CD4-positive, CD25-positive, alpha-beta regulatory T cell (primary cell): ENCODE results near the gene CAPN15. TPM values are rescaled to one million over a fixed set of nuclear protein-coding genes. Genes with fewer than 3 reads are reported as not detected.

Experiments used
- ATAC-seq, 2 donors: fragments of 150-1000 bp; cut with Tn5 transposase; one replicate each; pipeline ENCODE4 v1.10.0; 2021; ENCODE audit warnings: low read depth in 2 of 2, moderate number of reproducible peaks in 2 of 2, moderate library complexity in 1 of 2
- DNase-seq, 3 donors: peaks; one replicate each; pipeline versions ENCODE4 v3.0.0 to v3.0.0-alpha.2; 2012 to 2022; ENCODE audit warnings: mixed read lengths in 1 of 3
- H3K27ac ChIP-seq: one replicate; pipeline ENCODE4 v1.7.0; 2013; ENCODE audit warnings: mild to moderate bottlenecking, low read length; ENCODE audit not compliant: insufficient read depth, poor library complexity, severe bottlenecking
- H3K27me3 ChIP-seq: one replicate; pipeline ENCODE4 v1.7.0; 2013; ENCODE audit warnings: low read length; ENCODE audit not compliant: control insufficient read depth, insufficient read depth
- H3K36me3 ChIP-seq: one replicate; pipeline ENCODE4 v1.7.0; 2013; ENCODE audit warnings: mild to moderate bottlenecking, low read length, moderate library complexity; ENCODE audit not compliant: control insufficient read depth, insufficient read depth
- H3K4me1 ChIP-seq: 2 replicates; pipeline ENCODE4 v1.7.0; 2013; ENCODE audit warnings: mild to moderate bottlenecking, low read length; ENCODE audit not compliant: insufficient read depth, control insufficient read depth, poor library complexity, severe bottlenecking
- H3K4me3 ChIP-seq: one replicate; pipeline ENCODE4 v1.7.0; 2013; ENCODE audit warnings: low read depth, mild to moderate bottlenecking, low read length, moderate library complexity
- H3K9me3 ChIP-seq, 2 experiments: 1 replicate in 1 of 2; 2 replicates in 1 of 2; pipeline ENCODE4 v1.7.0; 2013; ENCODE audit warnings: low read length in 2 of 2, mild to moderate bottlenecking in 1 of 2, moderate library complexity in 1 of 2; ENCODE audit not compliant: control insufficient read depth in 2 of 2
- H3K27ac Mint-ChIP-seq, 3 donors: one replicate each; pipeline ENCODE4 v1.8.0; 2020 to 2022; ENCODE audit warnings: mild to moderate bottlenecking in 3 of 3, mixed read lengths in 3 of 3, moderate library complexity in 2 of 3
- H3K27me3 Mint-ChIP-seq: one replicate; pipeline ENCODE4 v1.8.0; 2022; ENCODE audit warnings: mild to moderate bottlenecking, mixed read lengths
- H3K36me3 Mint-ChIP-seq: one replicate; pipeline ENCODE4 v1.8.0; 2020; ENCODE audit warnings: mixed read lengths
- H3K4me1 Mint-ChIP-seq, 4 donors: one replicate each; pipeline ENCODE4 v1.8.0; 2020 to 2022; ENCODE audit warnings: mixed read lengths in 4 of 4, mild to moderate bottlenecking in 1 of 4
- H3K4me3 Mint-ChIP-seq, 4 donors: one replicate each; pipeline ENCODE4 v1.8.0; 2020 to 2022; ENCODE audit warnings: mild to moderate bottlenecking in 4 of 4, mixed read lengths in 4 of 4, moderate library complexity in 3 of 4
- H3K9me3 Mint-ChIP-seq, 7 donors: one replicate each; pipeline ENCODE4 v1.8.0; 2020 to 2022; ENCODE audit warnings: mixed read lengths in 7 of 7, mild to moderate bottlenecking in 3 of 7, moderate library complexity in 2 of 7
- polyA plus RNA-seq, 4 donors: library from polyadenylated mRNA; unstranded; fragments of 300-500 nt; fragmentation: Illumina TruSeq; gene quantifications; one replicate each; pipeline ENCODE4 v1.2.3, GENCODE V29; 2021
- total RNA-seq: library from RNA; stranded (reverse); gene quantifications from one replicate; pipeline ENCODE4 v1.2.3, GENCODE V29; 2022

CAPN15 gene
- total and polyA plus RNA-seq, 5 donors from 2014 or later: 3.0 to 82.6 (median 5.8) TPM

- H3K4me3 Mint-ChIP-seq: no peak overlapping the region
- H3K36me3 Mint-ChIP-seq: no peaks in the 10 kb centered on the region
- H3K36me3 ChIP-seq: peaks cover 3% of the 10 kb centered on the region
- H3K4me3 ChIP-seq: no peak overlapping the region
- no peak overlapping the region for H3K27ac ChIP-seq
- DNase-seq (no peak), ATAC-seq (no peak)
- peaks cover 0 to 28% (median 18%) of the 10 kb centered on the region in 4 donors for H3K4me1 Mint-ChIP-seq
- H3K27me3 Mint-ChIP-seq: no peaks in the 10 kb centered on the region
- peaks cover 27% of the 10 kb centered on the region for H3K4me1 ChIP-seq
- no peak overlapping the region for H3K27ac Mint-ChIP-seq
- H3K9me3 Mint-ChIP-seq: peaks cover 0 to 2% (median 0%) of the 10 kb centered on the region in 7 donors
- H3K9me3 ChIP-seq: no peaks in the 10 kb centered on the region
- no peaks in the 10 kb centered on the region for H3K27me3 ChIP-seq
Observed at GRCh38 chr16:572865-573650, 45.5 kb downstream of the CAPN15 start.

- no peak for ATAC-seq
- Histone ChIP-seq H3K27me3 (no peaks in the 10 kb centered on the region), H3K27ac (no peak overlapping the region), H3K4me3 (no peak overlapping the region), H3K9me3 (no peaks in the 10 kb centered on the region), H3K4me1 (peaks cover 18% of the 10 kb centered on the region), H3K36me3 (peaks cover 3% of the 10 kb centered on the region)
- no peaks in the 10 kb centered on the region for H3K36me3 Mint-ChIP-seq
- no peak overlapping the region for H3K4me3 Mint-ChIP-seq
- no peaks in the 10 kb centered on the region for H3K27me3 Mint-ChIP-seq
- H3K9me3 Mint-ChIP-seq: peaks cover 0 to 2% (median 0%) of the 10 kb centered on the region in 7 donors
- DNase-seq: no peak
- H3K27ac Mint-ChIP-seq: no peak overlapping the region
- H3K4me1 Mint-ChIP-seq: peaks cover 0 to 23% (median 16%) of the 10 kb centered on the region in 4 donors
Observed at GRCh38 chr16:574021-574760, 46.7 kb downstream of the CAPN15 start.

- Histone ChIP-seq H3K9me3 (no peaks in the 10 kb centered on the region), H3K27me3 (no peaks in the 10 kb centered on the region), H3K27ac (no peak overlapping the region), H3K4me3 (no peak overlapping the region), H3K4me1 (peaks cover 9% of the 10 kb centered on the region), H3K36me3 (peaks cover 3% of the 10 kb centered on the region)
- H3K27me3 Mint-ChIP-seq: no peaks in the 10 kb centered on the region
- H3K4me3 Mint-ChIP-seq: no peak overlapping the region
- ATAC-seq (no peak), DNase-seq (no peak)
- H3K9me3 Mint-ChIP-seq: peaks cover 0 to 2% (median 0%) of the 10 kb centered on the region in 7 donors
- H3K36me3 Mint-ChIP-seq: no peaks in the 10 kb centered on the region
- H3K27ac Mint-ChIP-seq: no peak overlapping the region
- H3K4me1 Mint-ChIP-seq: peaks cover 0 to 16% (median 15%) of the 10 kb centered on the region in 4 donors
Observed at GRCh38 chr16:575354-576196, 48.1 kb downstream of the CAPN15 start.

DNA sequence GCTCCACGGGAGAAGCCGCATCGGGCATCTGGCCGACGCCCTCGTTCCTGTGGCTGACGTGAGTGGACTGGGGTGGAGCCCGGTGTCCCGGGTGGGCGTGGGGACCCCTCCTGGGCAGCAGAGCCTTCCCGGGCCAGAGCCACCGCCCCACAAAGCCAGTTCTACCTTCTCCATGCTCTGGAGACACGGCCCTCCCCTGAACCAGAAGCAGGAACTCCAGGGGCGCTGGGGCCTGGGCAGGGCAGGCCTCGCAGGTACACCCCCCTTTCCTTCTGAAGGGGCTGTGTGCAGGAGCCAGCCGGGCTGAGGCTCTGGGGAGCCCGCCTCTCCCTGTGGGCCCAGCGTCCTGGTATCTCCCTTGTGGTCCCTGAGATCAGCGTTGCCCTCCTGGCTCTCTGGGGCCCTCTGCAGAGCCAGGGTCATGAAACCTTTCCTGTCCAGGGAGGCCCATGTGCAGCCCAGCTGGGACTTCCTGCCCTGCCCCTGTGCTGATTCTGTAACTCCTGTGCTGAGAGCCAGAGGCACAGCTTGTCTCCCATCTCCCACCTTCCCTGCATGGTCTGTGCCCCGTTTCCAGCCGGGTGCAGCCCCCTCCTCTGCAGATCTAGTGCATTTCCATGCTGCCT is 48.8 kb downstream of the CAPN15 start:
- Mint-ChIP-seq H3K27me3 (no peaks in the 10 kb centered on the region), H3K9me3 (peaks cover 0 to 2% (median 0%) of the 10 kb centered on the region in 7 donors), H3K4me1 (peaks cover 0 to 9% (median 8%) of the 10 kb centered on the region in 4 donors), H3K27ac (no peak overlapping the region), H3K36me3 (no peaks in the 10 kb centered on the region), H3K4me3 (no peak overlapping the region)
- H3K27me3 ChIP-seq: no peaks in the 10 kb centered on the region
- peaks cover 3% of the 10 kb centered on the region for H3K36me3 ChIP-seq
- no peak overlapping the region for H3K27ac ChIP-seq
- H3K4me1 ChIP-seq: peaks cover 3% of the 10 kb centered on the region
- H3K4me3 ChIP-seq: no peak overlapping the region
- H3K9me3 ChIP-seq: no peaks in the 10 kb centered on the region
- ATAC-seq: no peak
- no peak for DNase-seq

DNA sequence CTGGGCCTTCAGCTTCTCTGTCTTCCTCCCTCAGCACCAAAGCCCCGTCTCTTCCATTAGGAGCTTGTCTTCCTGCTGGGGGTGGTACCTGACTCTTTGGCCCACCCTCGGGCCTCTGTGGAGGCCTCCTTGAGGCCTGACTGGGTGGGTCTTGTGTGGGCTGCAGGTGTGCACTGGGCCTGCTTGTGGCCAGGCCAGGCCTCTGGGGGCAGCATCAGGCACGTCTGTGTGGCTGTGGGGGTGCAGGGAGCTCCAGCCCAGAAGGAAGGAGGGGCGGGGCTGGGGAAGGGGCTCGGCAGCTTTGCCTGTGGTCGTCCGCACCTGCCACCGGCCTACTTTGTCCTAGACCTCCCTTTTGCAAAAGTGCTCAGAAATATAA is 49.3 kb downstream of the CAPN15 start:
- Mint-ChIP-seq H3K4me3 (no peak overlapping the region), H3K27ac (no peak overlapping the region), H3K4me1 (peaks cover 0 to 4% (median 3%) of the 10 kb centered on the region in 4 donors), H3K9me3 (peaks cover 0 to 2% (median 0%) of the 10 kb centered on the region in 7 donors), H3K27me3 (no peaks in the 10 kb centered on the region), H3K36me3 (no peaks in the 10 kb centered on the region)
- H3K4me3 ChIP-seq: no peak overlapping the region
- H3K27ac ChIP-seq: no peak overlapping the region
- H3K36me3 ChIP-seq: peaks cover 3% of the 10 kb centered on the region
- H3K27me3 ChIP-seq: no peaks in the 10 kb centered on the region
- ATAC-seq (no peak), DNase-seq (no peak)
- no peaks in the 10 kb centered on the region for H3K9me3 ChIP-seq
- peaks cover 3% of the 10 kb centered on the region for H3K4me1 ChIP-seq

DNA sequence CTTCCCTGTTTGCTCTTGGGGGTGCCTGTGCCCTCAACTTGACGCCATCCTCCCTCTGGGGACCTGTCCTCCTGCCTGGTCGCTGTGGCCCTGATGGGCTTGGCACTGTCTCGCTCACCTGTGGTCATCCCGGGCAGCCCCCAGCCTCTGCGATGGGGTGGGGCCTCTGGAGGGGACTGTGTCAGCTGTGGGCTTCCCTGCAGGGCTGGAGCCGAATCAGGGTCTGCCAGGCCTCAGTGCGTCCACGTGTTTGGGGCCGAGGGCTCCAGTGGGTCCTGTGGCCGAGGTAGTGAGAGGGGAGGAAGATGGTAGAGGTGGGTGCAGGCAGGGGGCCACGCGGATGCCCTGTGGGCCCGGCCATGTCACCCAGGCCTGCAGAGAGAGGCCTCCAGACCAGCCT is 50.3 kb downstream of the CAPN15 start:
- Histone ChIP-seq H3K36me3 (peaks cover 3% of the 10 kb centered on the region), H3K4me3 (no peak overlapping the region), H3K4me1 (peaks cover 3% of the 10 kb centered on the region), H3K27me3 (no peaks in the 10 kb centered on the region), H3K9me3 (no peaks in the 10 kb centered on the region), H3K27ac (no peak overlapping the region)
- H3K4me1 Mint-ChIP-seq: no peaks in the 10 kb centered on the region
- DNase-seq: no peak
- no peak overlapping the region for H3K27ac Mint-ChIP-seq
- H3K36me3 Mint-ChIP-seq: no peaks in the 10 kb centered on the region
- H3K27me3 Mint-ChIP-seq: no peaks in the 10 kb centered on the region
- H3K4me3 Mint-ChIP-seq: no peak overlapping the region
- no peak for ATAC-seq
- H3K9me3 Mint-ChIP-seq: peaks cover 0 to 2% (median 0%) of the 10 kb centered on the region in 7 donors

GRCh38 chr16:578232-578869 is 50.8 kb downstream of the CAPN15 start:
- ATAC-seq (no peak), DNase-seq (no peak)
- Histone ChIP-seq H3K9me3 (no peaks in the 10 kb centered on the region), H3K4me1 (peaks cover 3% of the 10 kb centered on the region), H3K36me3 (peaks cover 3% of the 10 kb centered on the region), H3K27me3 (no peaks in the 10 kb centered on the region), H3K27ac (no peak overlapping the region), H3K4me3 (no peak overlapping the region)
- Mint-ChIP-seq H3K27ac (no peak overlapping the region), H3K4me1 (no peaks in the 10 kb centered on the region), H3K36me3 (no peaks in the 10 kb centered on the region), H3K27me3 (no peaks in the 10 kb centered on the region), H3K9me3 (peaks cover 0 to 2% (median 0%) of the 10 kb centered on the region in 7 donors), H3K4me3 (no peak overlapping the region)
